KMS-11 (cell line): ENCODE results near the gene GATC.

Experiments used
- H2AFZ ChIP-seq: fragments of 200-600 bp; sonication (generic); 2 replicates; pipeline ENCODE4 v1.6.1; 2016; ENCODE audit warnings: antibody characterized with exemption, mixed run types, low read depth
- H3K27ac ChIP-seq: fragments of 200-600 bp; sonication (generic); 2 replicates; pipeline ENCODE4 v1.6.1; 2016; ENCODE audit warnings: mild to moderate bottlenecking, mixed run types
- H3K27me3 ChIP-seq: fragments of 200-600 bp; sonication (generic); 2 replicates; pipeline ENCODE4 v1.6.1; 2017; ENCODE audit warnings: mild to moderate bottlenecking, low read depth, mixed run types, moderate library complexity; ENCODE audit not compliant: insufficient read depth
- H3K36me3 ChIP-seq: fragments of 200-600 bp; sonication (generic); 2 replicates; pipeline ENCODE4 v1.6.1; 2017; ENCODE audit warnings: mild to moderate bottlenecking, mixed run types; ENCODE audit not compliant: insufficient read depth
- H3K4me1 ChIP-seq: fragments of 200-600 bp; sonication (generic); 2 replicates; pipeline ENCODE4 v1.6.1; 2016; ENCODE audit warnings: mild to moderate bottlenecking, low read depth, mixed run types; ENCODE audit not compliant: poor library complexity, severe bottlenecking
- H3K4me2 ChIP-seq: fragments of 200-600 bp; sonication (generic); 2 replicates; pipeline ENCODE4 v1.7.0; 2016; ENCODE audit warnings: mild to moderate bottlenecking, mixed run types
- H3K4me3 ChIP-seq: fragments of 200-600 bp; sonication (generic); IDR thresholded peaks from 2 replicates; pipeline ENCODE4 v1.6.1; 2017; ENCODE audit warnings: low read depth, low read length, mixed read lengths; ENCODE audit not compliant: insufficient read depth
- H3K79me2 ChIP-seq: fragments of 200-600 bp; sonication (generic); 2 replicates; pipeline ENCODE4 v1.6.1; 2016; ENCODE audit warnings: low read depth, mixed run types; ENCODE audit not compliant: insufficient read depth
- H3K9ac ChIP-seq: fragments of 200-600 bp; sonication (generic); 2 replicates; pipeline ENCODE4 v1.6.1; 2016; ENCODE audit warnings: mild to moderate bottlenecking, mixed run types
- H4K20me1 ChIP-seq: fragments of 200-600 bp; sonication (generic); 2 replicates; pipeline ENCODE4 v1.6.1; 2016; ENCODE audit warnings: mild to moderate bottlenecking, mixed run types; ENCODE audit not compliant: insufficient read depth
- CTCF ChIP-seq: fragments of 200-600 bp; sonication (generic); conservative IDR thresholded peaks from 2 replicates; pipeline ENCODE4 v1.6.1; 2017; ENCODE audit warnings: low read depth, mild to moderate bottlenecking, antibody characterized with exemption, low read length, moderate library complexity, mixed read lengths

The GATC gene

GRCh38 chr12:120429368-120429767 lies 16.9 kb upstream of the GATC start:
- no peaks in the 10 kb centered on the region for H3K36me3 ChIP-seq
- H3K4me1 ChIP-seq, result no peaks in the 10 kb centered on the region
- no peaks in the 10 kb centered on the region for H3K27me3 ChIP-seq
- H3K4me3 ChIP-seq, result no peak overlapping the region
- no peak overlapping the region for H3K4me2 ChIP-seq
- no peak overlapping the region for H2AFZ ChIP-seq
- no peak overlapping the region for H3K27ac ChIP-seq
- no peaks in the 10 kb centered on the region for H3K79me2 ChIP-seq
- H3K9ac ChIP-seq, result no peak overlapping the region
- H4K20me1 ChIP-seq, result no peaks in the 10 kb centered on the region
- no peak for TF ChIP-seq CTCF

- Histone ChIP-seq H4K20me1 (no peaks in the 10 kb centered on the region), H3K4me2 (no peak overlapping the region), H3K36me3 (no peaks in the 10 kb centered on the region), H3K27ac (no peak overlapping the region), H3K4me1 (no peaks in the 10 kb centered on the region), H3K27me3 (no peaks in the 10 kb centered on the region), H3K4me3 (no peak overlapping the region), H3K9ac (no peak overlapping the region), H3K79me2 (no peaks in the 10 kb centered on the region), H2AFZ (no peak overlapping the region)
- TF ChIP-seq CTCF, result no peak
Observed at GRCh38 chr12:120432772-120433525, 13.3 kb upstream of the GATC start.

- TF ChIP-seq CTCF, result no peak
- H3K27me3 ChIP-seq, result no peaks in the 10 kb centered on the region
- no peaks in the 10 kb centered on the region for H3K36me3 ChIP-seq
- peak within 1 kb of the TSS; percentile 55 for H3K4me2 ChIP-seq
- H4K20me1 ChIP-seq, result no peaks in the 10 kb centered on the region
- H3K27ac ChIP-seq, result peak within 1 kb of the TSS; percentile 43; the same call in 1 of the 2 replicates
- no peak within 1 kb of the TSS for H3K4me3 ChIP-seq
- peaks cover 10% of the 10 kb centered on the region for H3K79me2 ChIP-seq
- H3K9ac ChIP-seq, result peak within 1 kb of the TSS; percentile 46; the same call in 1 of the 2 replicates
- H2AFZ ChIP-seq, result peak within 1 kb of the TSS; percentile 62; the same call in 1 of the 2 replicates
- H3K4me1 ChIP-seq, result peaks cover 12% of the 10 kb centered on the region
Observed at GRCh38 chr12:120437735-120438494, 8.3 kb upstream of the GATC start, which contains the start of gene COX6A1. COX6A1 (plus strand) TSS chr12:120438113; CDS start chr12:120438127, 14 bp downstream.

- Histone ChIP-seq H3K9ac (peak overlapping the region; percentile 46; the same call in 1 of the 2 replicates), H2AFZ (no peak overlapping the region; the same call in 1 of the 2 replicates)
Observed at GRCh38 chr12:120438495-120439198, 7.6 kb upstream of the GATC start.

More at GRCh38 chr12:120438495-120439198, 7.6 kb upstream of the GATC start:
- Histone ChIP-seq H3K27me3 (no peaks in the 10 kb centered on the region), H3K4me2 (peak overlapping the region; percentile 51; the same call in 1 of the 2 replicates), H4K20me1 (no peaks in the 10 kb centered on the region), H3K27ac (peak overlapping the region; percentile 43; the same call in 1 of the 2 replicates), H3K36me3 (no peaks in the 10 kb centered on the region), H3K79me2 (peaks cover 10% of the 10 kb centered on the region), H3K4me1 (peaks cover 12% of the 10 kb centered on the region), H3K4me3 (no peak overlapping the region)
- no peak for TF ChIP-seq CTCF
